ENCODE data around the gene RAB30. TPM values are rescaled to one million over a fixed set of nuclear protein-coding genes. Genes with fewer than 3 reads are reported as not detected.
A peak's percentile ranks its signal among the peaks of the same experiment; 100 is the strongest.

The RAB30 gene
- polyA plus RNA-seq, 1 experiment = 14.0 TPM

DNA sequence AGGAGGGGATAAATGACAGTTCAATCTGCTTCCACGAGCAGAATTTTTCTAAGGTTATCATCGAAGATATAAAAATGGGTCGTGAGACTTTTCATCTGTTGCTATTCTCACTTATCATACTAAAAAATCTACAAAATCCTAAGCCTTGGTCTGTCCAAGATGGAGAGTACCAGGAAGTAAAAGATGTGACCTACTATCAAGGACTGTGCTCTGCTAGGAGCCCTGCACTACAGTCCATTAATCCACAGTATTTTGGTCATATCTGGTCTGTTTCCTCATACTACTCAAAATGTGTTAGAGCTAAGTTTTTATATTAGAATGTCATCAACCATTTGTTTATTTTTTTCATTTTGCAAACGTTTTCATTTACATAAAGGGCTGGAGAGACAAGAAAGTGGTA lies 90.8 kb downstream of the RAB30 start:
- POLR2A ChIA-PET = interaction anchor here (0.9 kb wide), 1 partner anchor 176 kb away, joined by 4 read pairs; the partner anchor contains the start of gene PCF11
- TF ChIP-seq, protein P1, sequence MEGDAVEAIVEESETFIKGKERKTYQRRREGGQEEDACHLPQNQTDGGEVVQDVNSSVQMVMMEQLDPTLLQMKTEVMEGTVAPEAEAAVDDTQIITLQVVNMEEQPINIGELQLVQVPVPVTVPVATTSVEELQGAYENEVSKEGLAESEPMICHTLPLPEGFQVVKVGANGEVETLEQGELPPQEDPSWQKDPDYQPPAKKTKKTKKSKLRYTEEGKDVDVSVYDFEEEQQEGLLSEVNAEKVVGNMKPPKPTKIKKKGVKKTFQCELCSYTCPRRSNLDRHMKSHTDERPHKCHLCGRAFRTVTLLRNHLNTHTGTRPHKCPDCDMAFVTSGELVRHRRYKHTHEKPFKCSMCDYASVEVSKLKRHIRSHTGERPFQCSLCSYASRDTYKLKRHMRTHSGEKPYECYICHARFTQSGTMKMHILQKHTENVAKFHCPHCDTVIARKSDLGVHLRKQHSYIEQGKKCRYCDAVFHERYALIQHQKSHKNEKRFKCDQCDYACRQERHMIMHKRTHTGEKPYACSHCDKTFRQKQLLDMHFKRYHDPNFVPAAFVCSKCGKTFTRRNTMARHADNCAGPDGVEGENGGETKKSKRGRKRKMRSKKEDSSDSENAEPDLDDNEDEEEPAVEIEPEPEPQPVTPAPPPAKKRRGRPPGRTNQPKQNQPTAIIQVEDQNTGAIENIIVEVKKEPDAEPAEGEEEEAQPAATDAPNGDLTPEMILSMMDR (IDR thresholded peaks at IDR 0.05; ENCODE audit: insufficient read depth, low read depth, low read length) = no peak

DNA sequence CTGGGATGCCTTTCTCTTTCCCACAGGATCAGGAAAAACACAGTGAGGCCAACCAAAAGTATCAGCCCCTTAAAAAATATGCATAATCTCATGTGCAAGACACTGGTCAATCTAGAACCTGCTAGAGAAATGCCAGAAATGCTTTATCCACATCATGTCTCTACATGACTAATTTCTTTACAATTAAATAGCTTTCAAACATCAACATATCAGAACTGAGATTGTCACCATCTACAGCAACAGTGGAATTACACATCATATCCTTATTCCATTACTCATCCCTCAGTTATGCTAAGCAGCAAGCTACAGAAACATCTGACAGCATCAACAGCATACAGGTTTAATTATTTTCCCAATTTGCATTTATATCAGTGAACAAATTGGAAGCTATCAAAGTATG lies 91.4 kb downstream of the RAB30 start:
- TF ChIP-seq, protein P1 (IDR thresholded peaks at IDR 0.05; ENCODE audit: insufficient read depth, low read depth, low read length) = no peak
- ChIA-PET POLR2A (interaction anchor here (0.9 kb wide), 1 partner anchor 177 kb away, joined by 4 read pairs; the partner anchor contains the start of gene PCF11), CTCF (interaction anchor here (1.0 to 1.1 kb wide), 3 partner anchors 15 to 113 kb away, joined by 3 to 5 read pairs (median 3); no protein-coding TSS in a partner anchor)
- H3K36me3 ChIP-seq (ENCODE audit: control insufficient read depth, insufficient read depth, low read length) = peaks cover 4% of the 10 kb centered on the region; the same call in 1 of the 2 replicates
- DNase-seq (ENCODE audit: low read depth) = peak; percentile 62
- H3K4me3 ChIP-seq (ENCODE audit: low read depth, low read length) = no peak overlapping the region
- no peaks in the 10 kb centered on the region for H3K27me3 ChIP-seq (ENCODE audit: control insufficient read depth, insufficient read depth, low read length)

More for the DNA sequence above, 90.8 kb downstream of the RAB30 start:
- Histone ChIP-seq H3K36me3 (ENCODE audit: control insufficient read depth, insufficient read depth, low read length) (peaks cover 6% of the 10 kb centered on the region; the same call in 1 of the 2 replicates), H3K27me3 (ENCODE audit: control insufficient read depth, insufficient read depth, low read length) (no peaks in the 10 kb centered on the region), H3K4me3 (ENCODE audit: low read depth, low read length) (no peak overlapping the region)
- no peak for DNase-seq (ENCODE audit: low read depth)
- CTCF ChIA-PET = interaction anchor here (1.0 to 1.4 kb wide), 3 partner anchors 14 to 113 kb away, joined by 3 to 5 read pairs (median 3); no protein-coding TSS in a partner anchor

DNA sequence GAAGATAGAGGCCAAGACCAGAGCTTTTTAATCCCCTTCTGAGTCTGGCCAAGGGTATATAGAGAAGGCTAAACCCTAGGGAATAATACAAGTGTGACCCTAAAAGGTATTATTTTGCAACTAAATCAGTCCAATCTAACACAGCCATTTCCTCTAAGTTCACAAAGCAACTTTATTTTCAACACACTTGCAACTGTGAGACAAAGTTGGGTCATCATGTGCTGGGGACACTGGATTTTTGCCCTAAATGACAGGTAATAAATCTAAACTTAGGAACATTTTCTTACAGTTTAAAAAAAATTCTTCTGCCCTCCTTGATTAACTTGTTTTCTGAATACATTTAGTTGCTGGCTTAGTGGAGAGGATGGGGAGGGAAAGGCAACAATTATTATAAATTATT lies 91.9 kb downstream of the RAB30 start:
- Histone ChIP-seq H3K27me3 (ENCODE audit: control insufficient read depth, insufficient read depth, low read length) (no peaks in the 10 kb centered on the region), H3K36me3 (ENCODE audit: control insufficient read depth, insufficient read depth, low read length) (peaks cover 4% of the 10 kb centered on the region; the same call in 1 of the 2 replicates), H3K4me3 (ENCODE audit: low read depth, low read length) (no peak overlapping the region)
- ChIA-PET CTCF (interaction anchor here (1.0 to 1.1 kb wide), 3 partner anchors 15 to 112 kb away, joined by 3 to 5 read pairs (median 3); no protein-coding TSS in a partner anchor), POLR2A (interaction anchor here (0.9 kb wide), 1 partner anchor 177 kb away, joined by 4 read pairs; the partner anchor contains the start of gene PCF11)
- TF ChIP-seq, protein P1 (IDR thresholded peaks at IDR 0.05; ENCODE audit: insufficient read depth, low read depth, low read length) = no peak
- no peak for DNase-seq (ENCODE audit: low read depth)

DNA sequence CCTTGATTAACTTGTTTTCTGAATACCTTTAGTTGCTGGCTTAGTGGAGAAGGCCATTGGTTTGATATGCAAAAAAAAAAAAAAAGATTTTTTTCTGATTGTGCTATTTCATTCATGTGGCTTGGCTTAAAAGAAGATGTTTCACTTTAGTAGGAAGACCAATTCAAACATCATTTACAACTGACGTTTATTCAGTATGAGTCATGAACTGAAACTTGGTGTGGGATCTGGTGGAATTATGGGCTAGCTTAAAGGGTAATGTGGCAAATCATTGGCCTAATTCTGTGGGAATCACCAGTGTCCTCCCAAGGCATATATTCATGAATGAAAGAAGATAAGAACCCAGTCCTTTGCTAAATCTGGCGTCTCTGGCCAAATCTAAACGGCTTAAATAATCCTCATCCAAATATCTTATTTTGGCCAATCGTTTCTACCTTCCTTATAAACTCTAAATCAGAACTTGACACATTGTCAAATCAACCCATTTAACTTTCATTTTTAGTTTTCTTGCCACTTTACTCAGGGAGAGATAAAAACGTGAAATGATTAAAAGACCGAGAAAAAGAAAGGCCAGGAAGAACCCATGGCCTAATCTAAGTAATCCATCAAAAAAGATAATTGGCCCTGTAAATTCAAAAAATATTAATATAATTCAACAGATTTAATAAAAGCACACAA lies 93.1 kb downstream of the RAB30 start:
- ChIA-PET POLR2A (no interaction called here), CTCF (no interaction called here)
- no peaks in the 10 kb centered on the region for H3K27me3 ChIP-seq (ENCODE audit: control insufficient read depth, insufficient read depth, low read length)
- TF ChIP-seq, protein P1 (IDR thresholded peaks at IDR 0.05; ENCODE audit: insufficient read depth, low read depth, low read length) = no peak
- H3K4me3 ChIP-seq (ENCODE audit: low read depth, low read length) = no peak overlapping the region
- peak; percentile 59 for DNase-seq (ENCODE audit: low read depth)
- H3K36me3 ChIP-seq (ENCODE audit: control insufficient read depth, insufficient read depth, low read length) = peaks cover 4% of the 10 kb centered on the region; the same call in 1 of the 2 replicates

DNA sequence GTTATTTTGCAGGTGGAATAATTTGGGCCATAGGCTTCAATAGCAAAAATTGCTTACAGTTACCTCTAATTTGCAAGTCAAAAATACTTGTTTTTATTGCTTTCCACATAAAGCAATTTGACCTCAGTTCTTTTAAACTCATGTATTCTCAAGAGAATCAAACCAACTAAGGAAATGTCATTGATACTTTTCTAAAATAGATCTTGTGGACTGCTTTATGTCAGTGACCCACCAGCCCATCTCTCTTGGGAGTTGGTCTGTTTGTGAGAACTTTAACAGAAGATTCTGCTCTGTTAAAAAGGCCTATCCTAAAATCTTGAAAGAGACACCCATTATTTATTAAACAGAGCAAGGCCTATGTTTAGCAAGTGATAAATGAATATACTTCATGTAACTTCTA lies 94.9 kb downstream of the RAB30 start:
- CTCF ChIA-PET = no interaction called here
- Histone ChIP-seq H3K36me3 (ENCODE audit: control insufficient read depth, insufficient read depth, low read length) (peaks cover 2% of the 10 kb centered on the region; the same call in 1 of the 2 replicates), H3K4me3 (ENCODE audit: low read depth, low read length) (no peak overlapping the region), H3K27me3 (ENCODE audit: control insufficient read depth, insufficient read depth, low read length) (no peaks in the 10 kb centered on the region)
- TF ChIP-seq, protein P1 (IDR thresholded peaks at IDR 0.05; ENCODE audit: insufficient read depth, low read depth, low read length) = no peak
- no peak for DNase-seq (ENCODE audit: low read depth)
- POLR2A ChIA-PET = no interaction called here
